GM15510 (cell line): ENCODE measurements around the gene MCEMP1.

ENCODE experiments used
- POLR2A ChIP-seq: IDR thresholded peaks from 3 replicates; pipeline ENCODE4 v1.6.1; 2011; ENCODE audit warnings: borderline replicate concordance; ENCODE audit not compliant: insufficient read length; ENCODE audit errors: extremely low read depth

MCEMP1 gene

DNA sequence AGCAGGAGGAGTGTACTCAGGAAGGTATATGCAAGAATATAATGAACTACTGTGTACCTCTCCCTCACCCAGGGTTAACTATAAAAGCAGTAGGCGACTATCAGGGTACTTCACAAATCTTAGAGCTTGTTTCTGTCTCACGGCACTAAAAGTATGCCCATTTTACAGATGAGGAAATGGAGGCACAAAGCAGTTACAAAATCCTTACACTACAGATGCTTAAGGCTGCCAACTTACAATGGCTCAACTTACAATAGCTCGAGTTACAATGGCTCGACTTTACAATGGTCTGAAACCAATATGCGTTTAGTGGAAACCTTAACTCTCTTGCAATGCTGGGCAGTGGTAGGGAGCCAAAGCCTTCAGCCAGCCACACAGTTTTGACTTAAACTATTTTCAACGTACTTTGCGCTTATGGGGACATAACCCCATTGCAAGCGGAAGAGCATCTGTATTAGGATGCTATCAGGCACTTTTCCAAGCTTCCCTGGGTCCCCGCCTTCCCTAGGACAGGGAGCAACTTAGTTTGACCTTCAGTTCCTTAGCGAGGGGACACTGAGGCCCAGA, 20.9 kb downstream of the MCEMP1 start:
- no peak for TF ChIP-seq POLR2A

DNA sequence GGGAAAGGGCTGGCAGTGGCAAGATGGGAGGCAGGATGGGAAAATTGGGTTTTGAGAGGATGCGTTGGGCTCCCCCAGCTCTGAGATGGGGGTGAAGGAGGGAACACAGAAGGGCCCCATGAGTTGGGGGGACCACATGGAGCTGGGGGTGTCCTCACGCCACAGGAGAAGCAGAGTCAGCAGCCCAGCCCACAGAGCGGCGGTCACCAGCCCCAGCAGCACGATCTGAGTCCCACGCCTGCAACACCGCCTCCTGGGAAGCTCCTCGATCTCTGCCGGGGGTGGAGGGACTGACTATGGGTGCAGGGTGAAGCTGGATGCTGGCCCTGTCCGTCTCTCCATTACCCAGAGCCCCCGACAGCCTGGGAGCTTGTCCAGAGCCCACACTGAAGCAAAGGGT, 21.7 kb downstream of the MCEMP1 start:
- TF ChIP-seq POLR2A = no peak

DNA sequence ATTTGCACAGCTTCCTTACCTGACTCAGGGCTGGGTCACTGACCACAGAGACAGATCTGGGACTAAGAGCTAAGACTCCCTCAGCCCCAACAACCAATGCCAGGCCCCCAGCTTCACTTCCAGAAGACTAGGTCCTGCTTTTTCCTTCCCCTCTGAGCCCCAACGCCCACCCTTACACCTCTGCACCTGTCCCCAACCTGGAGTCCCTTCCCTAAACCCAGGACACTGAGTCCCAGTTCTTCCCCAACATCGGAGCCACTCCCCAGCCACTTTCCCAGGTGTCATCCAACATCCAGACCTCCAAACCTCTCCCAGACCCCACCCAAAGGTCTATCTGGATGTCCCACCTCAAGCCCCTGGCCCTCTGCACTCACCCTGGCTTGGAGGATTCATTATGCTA, 22.1 kb downstream of the MCEMP1 start:
- TF ChIP-seq POLR2A = no peak

DNA sequence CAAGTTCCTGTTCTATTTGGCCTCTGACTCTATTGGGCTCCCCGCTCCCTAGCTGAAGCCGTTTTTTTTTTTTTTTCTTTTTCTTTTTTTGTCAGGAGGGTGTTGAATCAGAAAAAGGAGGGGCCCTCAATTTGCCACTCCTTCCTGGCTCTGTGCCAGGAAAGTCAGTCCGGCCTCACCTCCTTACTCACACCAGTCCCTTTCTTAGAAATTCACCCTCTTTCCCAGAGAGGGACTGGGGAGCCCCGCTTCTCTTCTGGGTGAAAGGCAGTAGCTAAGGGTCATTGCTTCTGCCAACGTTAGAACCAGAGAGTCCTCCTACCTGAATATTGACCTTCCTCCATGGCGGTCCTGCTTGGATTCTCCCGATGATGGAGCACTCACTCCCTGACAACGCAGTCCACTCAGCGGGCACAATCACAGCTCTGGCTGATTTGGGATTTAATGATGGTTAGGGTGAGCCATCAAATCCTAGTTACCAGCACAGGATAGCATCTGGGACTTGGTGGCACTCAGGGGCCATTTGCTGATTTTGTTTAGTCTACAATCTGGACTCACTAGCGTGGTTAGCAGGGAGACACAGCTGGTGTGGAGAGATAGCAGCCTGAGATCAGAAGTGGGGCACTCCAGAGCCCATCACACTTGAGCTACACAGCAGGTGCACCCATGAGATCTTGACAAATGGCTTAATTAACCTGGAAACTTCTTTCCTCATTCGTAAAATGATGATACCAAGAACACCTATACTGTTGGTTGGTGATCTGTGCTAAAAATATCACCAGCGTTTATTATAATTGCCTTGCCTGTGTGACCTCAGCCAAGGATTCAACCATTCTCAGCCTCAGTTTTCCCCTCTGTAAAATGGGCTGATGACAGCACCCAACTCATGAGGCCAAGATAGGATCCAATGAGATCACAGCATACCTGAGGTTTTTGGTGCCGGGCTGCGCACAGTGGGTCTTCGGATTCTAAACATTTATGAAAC, 22.8 kb downstream of the MCEMP1 start:
- TF ChIP-seq POLR2A = no peak

DNA sequence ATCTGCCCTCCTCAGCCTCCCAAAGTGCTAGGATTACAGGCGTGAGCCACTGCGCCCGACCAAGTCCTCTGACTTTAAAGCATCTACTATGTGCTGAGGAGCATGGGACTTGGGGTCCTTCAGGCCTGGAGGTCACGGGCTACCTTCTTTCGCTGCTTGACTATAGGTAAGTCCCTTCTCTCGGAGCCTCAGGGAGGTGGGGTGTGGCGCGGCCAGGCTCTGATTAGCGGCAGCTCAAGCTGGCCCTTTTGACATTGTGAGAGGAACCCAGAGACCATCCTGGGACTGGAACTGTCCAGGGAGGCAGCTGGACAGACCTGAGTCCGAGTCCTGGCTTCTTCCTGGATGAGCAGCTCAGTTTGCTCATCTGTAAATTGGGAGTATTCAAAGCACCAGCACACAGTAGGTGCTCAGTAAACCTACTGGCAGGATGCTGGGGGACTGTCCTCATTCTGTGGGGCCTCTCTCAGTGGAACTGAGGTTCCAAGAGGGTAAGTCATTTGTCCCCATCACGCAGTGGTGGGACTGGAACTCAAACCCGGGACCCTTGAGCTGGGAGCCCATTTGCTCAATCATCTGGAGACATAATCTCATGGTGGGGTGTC, 24.3 kb downstream of the MCEMP1 start:
- TF ChIP-seq POLR2A = no peak

DNA sequence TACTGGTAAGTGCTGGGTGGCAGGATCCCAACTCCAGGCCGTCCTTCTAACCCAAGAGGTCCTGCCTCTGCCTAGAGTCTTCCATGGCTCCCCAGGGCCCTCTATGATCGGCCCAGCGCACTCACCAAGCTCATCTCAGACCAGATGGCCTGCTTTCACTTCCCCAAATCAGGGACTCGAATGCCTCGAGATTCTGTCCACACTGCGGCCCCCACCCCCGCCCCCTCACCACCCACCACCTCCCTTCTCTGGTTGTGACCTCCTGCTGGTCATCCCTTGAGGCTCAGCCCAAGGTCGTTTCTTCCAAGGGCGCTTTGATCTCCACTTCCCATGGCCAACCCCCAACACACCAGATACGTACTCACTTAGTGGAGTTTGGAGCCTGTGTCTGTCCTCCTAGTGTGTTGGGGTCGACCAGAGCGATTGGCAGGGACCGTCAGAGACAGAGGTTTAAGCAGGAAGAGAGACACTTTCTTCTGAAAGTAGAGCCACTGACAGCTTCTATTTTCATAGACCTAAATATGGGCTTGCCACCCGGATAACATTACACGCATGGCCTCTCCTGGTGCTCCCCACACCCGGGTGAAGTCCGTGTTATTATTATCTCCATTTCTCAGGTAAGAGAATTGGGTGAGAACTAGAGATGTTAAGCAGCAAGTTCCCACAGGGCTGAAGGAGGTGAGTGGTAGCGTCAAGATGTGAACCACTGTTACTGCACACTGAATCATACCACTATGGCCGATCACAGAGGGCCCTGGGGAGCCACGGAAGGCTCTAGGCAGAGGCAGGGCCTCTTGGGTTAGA, 25.0 kb downstream of the MCEMP1 start, which contains the start of gene FCER2:
Gene FCER2 (minus strand): TSS at position 478 of the 804 bp plus-strand sequence. CDS start 2,371 bp downstream, outside the sequence.
- TF ChIP-seq POLR2A = peak; percentile 19

DNA sequence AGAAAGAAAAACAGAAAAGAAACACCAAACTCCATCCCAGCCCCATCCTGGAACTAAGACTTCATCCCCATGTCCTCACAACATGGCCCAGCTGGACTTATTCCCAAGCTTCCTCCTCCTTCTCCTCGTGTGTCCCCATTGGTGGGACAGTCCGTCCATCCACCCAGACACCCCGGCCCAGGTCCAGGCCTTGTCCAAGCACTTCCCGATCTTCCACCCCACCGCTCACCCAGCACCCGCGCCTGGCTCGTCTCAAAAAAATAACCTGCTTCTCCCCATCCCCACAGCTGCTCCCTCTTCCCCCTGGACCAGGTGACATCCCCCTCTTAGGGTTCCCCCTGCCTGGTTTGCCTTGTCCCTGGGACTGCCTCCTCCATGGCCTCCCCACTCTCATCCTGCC, 26.4 kb downstream of the MCEMP1 start:
- TF ChIP-seq POLR2A = no peak

DNA sequence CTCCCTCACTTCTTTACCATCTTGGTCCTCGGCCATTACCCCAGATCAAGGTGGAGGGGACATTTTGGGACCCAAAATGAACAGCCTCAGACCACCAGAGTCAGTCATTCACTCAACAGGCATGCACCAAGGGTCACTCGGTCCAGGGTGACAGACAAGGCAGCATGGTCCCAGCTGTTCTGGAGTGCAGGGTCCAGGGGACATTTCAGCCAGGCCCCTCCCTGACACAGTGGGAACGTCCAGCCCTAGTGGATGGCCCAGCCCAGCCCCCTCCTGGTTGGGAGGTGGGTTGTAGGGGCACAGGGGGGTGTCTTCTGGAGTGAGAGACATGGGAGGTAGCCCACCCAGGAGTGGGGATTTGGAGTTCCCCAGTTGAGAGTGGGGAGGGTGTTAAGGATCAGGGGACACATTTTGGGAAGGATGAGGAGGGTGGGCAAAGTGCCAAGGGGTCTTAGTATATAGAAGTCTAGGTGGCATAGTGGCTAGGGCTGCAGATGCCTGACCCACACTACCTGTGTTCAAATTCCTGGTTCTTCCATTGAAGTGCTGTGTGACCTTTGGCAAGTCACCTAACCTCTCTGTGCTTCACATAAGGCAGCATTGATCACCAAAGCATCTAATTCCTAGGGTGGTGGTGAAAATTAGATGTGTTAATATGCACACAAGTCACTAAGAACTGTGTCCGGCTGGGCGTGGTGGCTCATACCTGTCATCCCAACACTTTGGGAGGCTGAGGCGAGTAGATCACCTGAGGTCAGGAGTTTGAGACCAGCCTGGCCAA, 27.6 kb downstream of the MCEMP1 start:
- TF ChIP-seq POLR2A = no peak

DNA sequence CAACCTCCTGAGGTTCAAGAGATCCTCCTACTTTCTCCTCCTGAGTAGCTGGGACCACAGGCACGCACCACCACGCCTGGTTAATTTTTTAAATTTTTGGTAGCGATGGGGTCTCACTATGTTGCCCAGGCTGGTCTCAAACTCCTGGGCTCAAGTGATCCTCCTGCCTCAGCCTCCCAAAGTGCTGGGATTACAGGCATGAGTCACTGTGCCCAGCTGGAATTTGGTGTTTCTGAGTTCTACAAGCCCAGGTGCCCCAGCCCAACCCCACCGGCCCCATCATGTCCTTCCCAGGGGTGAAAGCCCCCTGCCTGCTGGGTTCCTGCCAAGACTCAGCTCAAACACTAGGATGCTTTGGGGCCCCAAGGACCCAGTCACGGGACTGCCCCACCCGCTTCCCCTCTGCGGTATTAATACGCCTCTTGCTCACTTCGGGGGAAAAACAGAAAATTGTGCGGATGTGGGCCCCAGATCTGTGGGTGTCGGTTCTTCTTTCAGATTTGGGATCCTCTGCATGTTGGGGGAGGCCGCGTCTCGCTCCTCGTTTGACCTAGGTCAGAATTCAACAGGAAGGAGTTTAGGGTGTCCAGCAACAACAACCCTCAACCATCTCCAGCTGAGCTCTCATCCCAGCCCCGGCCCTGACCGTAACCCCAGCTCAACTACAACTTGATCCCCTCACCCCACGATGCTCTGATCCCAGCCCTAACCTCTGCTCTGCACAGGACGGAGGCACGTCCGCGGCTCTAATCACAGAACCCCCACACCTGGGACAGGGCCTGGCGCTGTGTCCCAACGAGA, 28.7 kb downstream of the MCEMP1 start:
- TF ChIP-seq POLR2A = no peak

DNA sequence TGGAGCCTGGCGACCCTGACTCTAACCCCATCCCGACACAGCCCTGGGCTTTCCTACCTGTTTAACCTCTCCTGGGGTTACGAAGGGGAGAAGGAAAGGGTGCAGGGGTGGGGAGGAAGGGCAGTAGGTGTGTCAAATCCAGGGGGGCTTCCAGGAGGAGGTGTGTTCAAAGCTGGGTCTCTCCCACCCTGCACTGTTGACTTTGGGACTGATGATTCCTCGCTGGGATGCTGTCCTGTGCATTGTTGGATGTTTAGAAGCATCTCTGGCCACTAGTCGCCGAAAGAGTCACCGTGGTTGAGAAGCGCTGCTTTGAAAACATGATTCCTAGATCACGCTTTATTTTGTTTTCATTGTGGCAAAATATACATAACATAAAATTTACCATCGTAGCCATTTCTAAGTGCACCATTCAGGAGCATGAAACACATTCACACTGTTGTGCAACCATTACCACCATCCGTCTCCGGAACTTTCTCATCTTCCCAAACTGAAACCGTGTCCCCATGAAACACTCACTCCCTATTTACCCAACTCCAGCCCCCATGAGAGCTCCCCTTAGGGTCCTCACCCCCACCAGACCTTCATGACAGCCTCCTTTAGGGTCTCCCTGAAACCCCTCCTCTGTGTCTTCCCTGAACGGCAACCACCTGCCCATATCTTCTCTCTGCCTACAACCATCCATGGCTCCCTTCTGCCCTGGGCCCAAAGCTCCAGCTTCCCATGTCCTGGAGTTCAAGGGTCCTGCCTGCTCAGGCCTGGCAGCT, 29.5 kb downstream of the MCEMP1 start:
- TF ChIP-seq POLR2A = no peak

DNA sequence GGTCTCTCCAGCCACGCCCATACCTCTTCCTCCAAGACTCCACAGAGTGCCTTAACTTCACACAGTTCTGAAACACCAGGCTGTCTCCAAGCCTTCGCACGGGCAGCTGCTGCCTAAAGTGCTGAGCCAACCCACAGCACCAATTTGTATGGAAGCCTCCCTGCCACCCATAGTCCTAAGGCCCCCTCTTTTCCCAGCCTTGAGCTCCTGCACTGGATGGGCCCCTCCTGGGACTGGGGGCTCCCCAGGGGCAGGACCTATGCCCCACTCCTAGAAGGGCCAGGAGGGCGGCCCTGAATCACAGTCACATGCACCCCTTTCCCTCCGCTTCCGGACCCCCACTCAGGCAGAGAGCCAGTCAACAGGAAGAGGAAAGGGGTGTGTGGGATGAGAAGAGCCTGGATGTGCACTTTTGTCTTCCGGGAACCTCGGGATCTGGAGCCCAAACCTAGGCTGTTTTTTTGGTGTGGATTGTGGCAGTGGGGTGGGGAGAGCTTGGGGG, 30.1 kb downstream of the MCEMP1 start:
- TF ChIP-seq POLR2A = no peak

DNA sequence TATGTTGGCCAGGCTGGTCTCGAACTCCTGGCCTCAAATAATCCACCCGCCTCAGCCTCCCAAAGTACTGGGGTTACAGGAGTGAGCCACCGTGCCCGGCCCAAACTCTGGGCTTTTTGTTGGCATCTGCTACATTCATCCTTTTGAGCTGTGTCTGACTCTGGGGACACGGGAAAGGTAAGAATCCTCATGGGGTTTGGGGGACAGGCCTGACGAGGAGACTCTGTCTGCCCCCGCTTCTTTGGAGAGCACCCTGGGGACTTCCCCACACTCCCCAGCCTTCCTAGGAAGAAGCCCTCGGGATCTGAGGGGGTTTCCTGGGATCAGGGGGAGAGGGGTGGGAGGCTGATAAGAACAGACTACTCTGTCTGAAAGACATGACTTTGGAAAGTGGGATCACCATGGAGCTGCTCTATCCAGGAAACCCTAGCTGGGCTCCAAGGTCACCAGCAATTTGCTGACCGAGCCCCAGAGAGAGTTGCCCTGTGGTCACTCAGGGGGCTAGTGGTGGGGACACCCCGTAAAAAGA, 33.1 kb downstream of the MCEMP1 start:
- TF ChIP-seq POLR2A = no peak
